HG02763 (cell line): Measurements from ENCODE around the gene ENDOG.
A peak's percentile ranks its signal among the peaks of the same experiment; 100 is the strongest.
"Not testable (repeated sequence)": the region's sequence is repeated elsewhere in the genome, so short reads cannot be mapped to it uniquely, and the experiment has no call there.

ENCODE experiments used
- ATAC-seq: cut with Tn5 transposase; IDR thresholded peaks from one replicate; pipeline ENCODE4 v1.9.1; 2021; ENCODE audit warnings: mild to moderate bottlenecking, moderate library complexity; ENCODE audit not compliant: unreplicated experiment

ENDOG gene

GRCh38 chr9:128818099-128818838 is at the start of gene ENDOG:
Gene ENDOG (plus strand): TSS chr9:128818500. CDS start chr9:128818685, 185 bp downstream.
- ATAC-seq, result peak; percentile 79

DNA sequence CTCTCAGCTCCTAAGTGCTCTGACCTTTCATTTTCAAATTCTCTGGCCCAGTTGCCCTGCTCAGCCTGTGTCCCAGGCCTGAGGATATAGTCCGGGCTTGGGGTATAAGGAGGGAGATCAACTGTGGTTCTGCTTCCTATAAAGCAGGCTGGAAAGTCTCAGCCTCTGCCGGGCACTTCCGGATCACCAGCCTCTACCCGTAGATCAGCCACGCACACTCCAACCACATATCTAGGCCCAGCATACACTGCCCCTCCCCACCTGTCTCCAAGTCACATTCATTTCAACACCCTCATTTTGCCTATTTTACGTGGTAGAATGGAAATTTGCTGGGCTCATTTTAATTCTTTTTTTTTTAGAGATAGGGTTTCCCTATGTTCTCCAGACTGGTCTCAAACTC is 49.7 kb upstream of the ENDOG start:
- ATAC-seq, result no peak

DNA sequence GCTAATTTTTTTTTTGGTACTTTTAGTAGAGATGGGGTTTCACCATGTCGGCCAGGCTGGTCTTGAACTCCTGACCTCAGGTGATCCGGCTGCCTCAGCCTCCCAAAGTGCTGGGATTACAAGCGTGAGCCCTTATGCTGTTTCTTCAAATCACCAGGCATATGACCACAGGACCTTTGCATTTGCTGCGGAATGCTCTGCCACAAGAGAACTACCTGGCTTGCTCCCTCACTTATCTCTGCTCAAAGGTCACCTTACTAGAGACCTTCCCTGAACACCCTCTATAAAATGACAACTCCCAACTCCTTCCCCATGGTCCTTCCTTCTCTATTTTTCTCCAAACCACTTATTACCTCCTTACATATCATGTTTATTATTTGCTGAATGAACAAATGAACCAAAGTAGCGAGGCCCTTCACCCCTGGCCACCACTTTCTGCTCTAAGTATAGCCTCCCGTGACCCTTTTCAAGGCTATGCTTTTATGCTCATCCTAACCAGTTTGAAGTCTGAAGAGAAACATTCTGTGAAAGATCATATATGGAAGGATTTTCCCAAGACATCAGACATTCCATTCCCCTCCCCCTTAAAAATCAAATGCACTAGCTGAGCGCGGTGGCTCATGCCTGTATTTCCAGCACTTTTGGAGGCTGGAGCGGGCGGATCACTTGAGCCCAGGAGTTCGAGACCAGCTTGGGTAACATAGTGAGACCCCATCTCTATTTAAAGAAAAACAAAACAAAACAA is 47.8 kb upstream of the ENDOG start:
- ATAC-seq, result no peak

DNA sequence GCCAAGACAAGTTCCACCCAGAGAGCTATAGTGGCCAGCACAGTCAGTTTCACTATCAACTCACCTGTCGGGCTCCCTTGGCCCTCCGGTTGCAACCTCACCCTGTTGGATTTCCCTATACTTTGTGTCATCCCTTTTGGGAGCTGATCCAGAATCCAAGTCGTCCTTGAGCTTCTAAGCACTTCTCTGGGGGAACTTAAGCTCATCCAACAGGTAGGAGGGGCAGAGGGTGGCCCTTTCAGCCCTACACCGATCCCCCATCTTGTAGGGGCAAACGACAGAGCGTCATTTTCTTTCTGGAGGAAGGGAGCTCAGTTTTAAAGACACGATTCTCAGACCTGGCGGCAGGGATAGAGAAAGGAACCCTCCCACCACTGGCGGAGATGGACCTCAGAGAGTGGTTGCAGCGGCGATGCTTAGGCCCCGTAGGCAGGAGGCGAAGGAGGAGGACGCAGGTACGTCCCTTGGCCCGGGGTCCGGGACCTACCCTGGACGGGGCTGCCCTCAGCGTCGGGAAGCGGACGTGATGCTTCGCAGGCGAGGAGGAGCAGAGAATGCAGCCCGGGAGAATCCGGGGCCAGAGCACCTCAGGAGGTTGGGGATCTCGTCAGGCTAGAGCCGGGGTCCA is 47.1 kb upstream of the ENDOG start:
- peak; percentile 17 for ATAC-seq

- ATAC-seq, result peak; percentile 89
Measured at GRCh38 chr9:128771745-128772519, 46.4 kb upstream of the ENDOG start, which contains the start of gene ZER1. Gene ZER1 (minus strand): TSS chr9:128771927. CDS start chr9:128755565, 16,362 bp downstream.

- no peak for ATAC-seq
Measured at GRCh38 chr9:128773049-128773448, 45.3 kb upstream of the ENDOG start.

GRCh38 chr9:128774804-128775203 is 43.5 kb upstream of the ENDOG start:
- no peak for ATAC-seq

- not testable (repeated sequence) for ATAC-seq
Measured at GRCh38 chr9:128780093-128780492, 38.2 kb upstream of the ENDOG start.

- ATAC-seq, result no peak
Measured at GRCh38 chr9:128781187-128782070, 36.9 kb upstream of the ENDOG start.

GRCh38 chr9:128782669-128783068 is 35.6 kb upstream of the ENDOG start:
- ATAC-seq, result no peak

- no peak for ATAC-seq
Measured at GRCh38 chr9:128785427-128785826, 32.9 kb upstream of the ENDOG start.

DNA sequence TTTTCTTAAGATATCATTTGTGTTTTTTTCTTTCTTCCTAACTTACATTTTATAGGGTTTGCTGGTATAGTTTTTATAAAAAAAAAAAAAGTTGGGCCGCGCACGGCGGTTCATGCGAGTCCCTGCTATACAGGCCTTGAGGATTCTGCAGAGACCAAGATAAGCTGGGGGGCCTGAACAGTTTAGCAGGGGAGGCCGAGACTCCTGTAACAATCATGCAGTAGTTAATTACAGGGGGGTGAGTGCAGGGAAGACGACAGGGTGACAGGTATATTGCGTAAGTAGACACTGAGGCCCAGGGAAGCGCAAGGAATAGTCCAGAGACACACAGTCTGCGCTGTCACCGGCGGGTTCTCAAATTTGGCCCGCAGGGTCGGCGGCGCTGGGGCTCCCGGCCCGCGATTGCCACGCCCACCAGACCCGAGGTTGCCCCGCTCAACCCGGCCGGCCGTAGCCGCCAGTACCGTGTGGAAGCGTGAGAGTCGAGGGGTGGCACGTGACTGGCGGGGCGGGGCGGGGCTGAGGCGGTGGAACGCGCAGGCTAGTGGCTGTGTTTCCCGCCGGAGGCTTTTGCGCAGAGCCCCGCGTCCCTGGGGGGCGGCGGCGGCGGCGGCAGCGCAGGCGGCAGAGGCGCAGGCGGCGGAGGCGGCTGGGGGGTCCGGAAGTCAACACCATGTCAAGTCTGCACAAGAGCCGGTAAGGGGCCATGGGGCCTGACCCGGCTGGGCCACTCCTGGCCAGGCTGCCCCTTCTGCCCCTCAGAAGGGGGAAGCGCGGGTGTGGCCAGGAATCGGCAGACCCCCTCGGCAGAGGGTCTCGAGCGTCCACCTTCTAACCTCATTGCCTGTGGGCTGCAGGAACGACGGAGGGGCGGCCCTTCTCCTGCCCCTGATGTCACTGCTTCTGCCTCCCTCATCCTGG is 31.4 kb upstream of the ENDOG start, which contains the start of gene TBC1D13:
Gene TBC1D13, plus strand, starts transcription at position 573 of the 921 bp plus-strand sequence. Its CDS starts 101 bp downstream, at position 674.
- ATAC-seq, result peak; percentile 92

GRCh38 chr9:128787659-128788058 is 30.6 kb upstream of the ENDOG start:
- ATAC-seq, result no peak

DNA sequence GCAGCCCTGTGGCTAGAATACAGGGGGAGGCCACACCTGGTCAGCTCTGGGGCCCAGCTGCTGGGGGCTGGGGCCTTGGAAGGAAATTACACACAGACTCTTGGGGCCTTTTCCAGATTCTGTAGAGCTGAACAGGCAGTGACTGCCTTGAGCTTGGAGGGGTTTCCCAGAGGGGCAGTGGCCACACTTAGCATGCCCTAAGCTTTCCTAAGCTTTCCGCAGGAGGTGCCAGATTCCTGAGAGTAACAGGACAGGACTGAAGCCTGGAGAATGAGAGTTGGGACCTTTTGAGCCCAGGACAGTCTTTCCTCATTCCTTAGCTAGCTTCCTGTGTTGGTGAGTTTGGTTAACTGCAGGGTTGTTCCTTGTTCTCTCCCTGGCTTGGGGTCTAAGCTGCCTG is 29.9 kb upstream of the ENDOG start:
- no peak for ATAC-seq

GRCh38 chr9:128790536-128790935 is 27.8 kb upstream of the ENDOG start:
- ATAC-seq, result no peak

- ATAC-seq, result no peak
Measured at GRCh38 chr9:128792134-128792533, 26.2 kb upstream of the ENDOG start.

DNA sequence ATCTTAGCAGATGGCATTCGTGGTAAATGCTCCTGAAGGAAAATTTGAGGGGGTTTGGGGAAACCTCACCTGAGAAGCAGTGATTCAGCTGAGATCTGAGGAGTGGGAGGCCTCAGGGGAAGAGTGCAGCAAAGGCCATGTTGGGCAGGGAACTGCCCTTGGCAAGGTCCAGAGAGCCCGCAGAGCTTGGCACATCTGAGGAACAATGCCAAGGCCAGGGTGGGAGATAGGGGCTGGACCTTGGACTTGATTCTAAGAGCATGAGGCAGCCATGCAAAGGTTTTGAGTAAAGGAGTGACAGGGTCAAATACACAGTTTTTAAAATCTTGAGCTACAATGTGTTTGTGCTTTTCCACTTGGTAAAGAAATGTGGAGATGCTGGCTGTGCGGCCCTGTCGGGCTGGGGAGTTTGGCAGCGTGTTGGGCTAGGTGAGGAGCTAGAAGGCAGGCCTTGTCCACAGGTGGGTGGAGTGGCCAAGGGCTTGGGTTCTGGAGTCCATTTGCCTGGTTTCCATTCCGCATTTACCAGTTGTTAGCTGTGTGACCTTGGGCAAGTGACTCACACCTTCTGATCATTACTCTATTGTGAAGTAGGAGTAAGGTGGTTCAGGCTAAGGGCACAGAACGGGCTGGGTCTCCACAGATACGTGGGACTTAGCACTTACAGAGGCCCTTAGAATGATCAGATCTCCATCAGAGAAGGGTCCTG is 25.2 kb upstream of the ENDOG start:
- ATAC-seq, result no peak

GRCh38 chr9:128794961-128795360 is 23.3 kb upstream of the ENDOG start:
- not testable (repeated sequence) for ATAC-seq
